MCF 10A (cell line): ENCODE results near the gene TNS3. TPM values are rescaled to one million over a fixed set of nuclear protein-coding genes. Genes with fewer than 3 reads are reported as not detected.

Source experiments
- BruUV-seq: library from RNA; stranded (reverse); fragments of 400-500 nt; replicated peaks from 2 replicates; lab custom pipeline; 2021; lab: Mats Ljungman, UMichigan
- CTCF ChIA-PET: fragments of 300-600 bp; sonication (Branson Sonifier 250); formaldehyde crosslinking; extraction: SDS; loops from one replicate; lab custom pipeline; 2021; ENCODE audit warnings: antibody characterized with exemption, inconsistent platforms; lab: Yijun Ruan, JAX
- POLR2A ChIA-PET: fragments of 300-600, 350-650 bp; sonication (Branson Sonifier 250); formaldehyde crosslinking; extraction: SDS; loops from one replicate; lab custom pipeline; 2020; ENCODE audit warnings: antibody characterized with exemption, inconsistent platforms; lab: Yijun Ruan, JAX
- DNase-seq: peaks from one replicate; pipeline ENCODE4 v3.0.0-alpha.2; 2018; ENCODE audit not compliant: unreplicated experiment
- H3K27ac Mint-ChIP-seq: one replicate; pipeline ENCODE4 v1.8.0; 2022; ENCODE audit warnings: mild to moderate bottlenecking, low read depth, mixed read lengths; ENCODE audit not compliant: unreplicated experiment
- H3K27me3 Mint-ChIP-seq: one replicate; pipeline ENCODE4 v1.8.0; 2022; ENCODE audit warnings: mixed read lengths; ENCODE audit not compliant: insufficient read depth, unreplicated experiment
- H3K36me3 Mint-ChIP-seq: one replicate; pipeline ENCODE4 v1.8.0; 2022; ENCODE audit warnings: mild to moderate bottlenecking, moderate library complexity, mixed read lengths; ENCODE audit not compliant: insufficient read depth, unreplicated experiment
- H3K4me1 Mint-ChIP-seq: one replicate; pipeline ENCODE4 v1.8.0; 2022; ENCODE audit warnings: mixed read lengths; ENCODE audit not compliant: insufficient read depth, unreplicated experiment
- H3K4me3 Mint-ChIP-seq: one replicate; pipeline ENCODE4 v1.8.0; 2022; ENCODE audit warnings: mild to moderate bottlenecking, moderate library complexity, mixed read lengths; ENCODE audit not compliant: unreplicated experiment
- H3K9me3 Mint-ChIP-seq: one replicate; pipeline ENCODE4 v1.8.0; 2022; ENCODE audit warnings: mixed read lengths; ENCODE audit not compliant: unreplicated experiment
- CTCF ChIP-seq: fragments of 200-600 bp; IDR thresholded peaks from one replicate; pipeline ENCODE4 v1.8.0; 2022; ENCODE audit warnings: antibody characterized with exemption, mild to moderate bottlenecking; ENCODE audit not compliant: unreplicated experiment
- intact Hi-C: fragments of 100-400 bp; cut with micrococcal nuclease; formaldehyde crosslinking; loops from 2 replicates; pipeline ENCODE4 v1.14.1; 2022
- total RNA-seq: library from RNA; stranded (reverse); gene quantifications from 2 replicates; pipeline ENCODE4 v1.2.3, GENCODE V29; 2022

Gene TNS3
- total RNA-seq, 1 experiment from 2014 or later = 30.1 TPM

- Mint-ChIP-seq H3K27me3 (no peaks in the 10 kb centered on the region), H3K9me3 (no peaks in the 10 kb centered on the region), H3K4me3 (no peak overlapping the region), H3K36me3 (peaks cover 70% of the 10 kb centered on the region), H3K4me1 (no peaks in the 10 kb centered on the region), H3K27ac (no peak overlapping the region)
- no peak for TF ChIP-seq CTCF
- POLR2A ChIA-PET = no interaction called here
- no peak for DNase-seq
- intact Hi-C loops = no loop called here
- CTCF ChIA-PET = interaction anchor here (1.5 kb wide), 1 partner anchor 148 kb away, joined by 4 read pairs; no protein-coding TSS in a partner anchor
- BruUV-seq = no TSS peak
These were observed 167.3 kb downstream of the TNS3 start for GRCh38 chr7:47414342-47415317.

GRCh38 chr7:47413526-47414341 is 168.2 kb downstream of the TNS3 start:
- Mint-ChIP-seq H3K4me1 (peaks cover 3% of the 10 kb centered on the region), H3K4me3 (no peak overlapping the region), H3K36me3 (peaks cover 73% of the 10 kb centered on the region), H3K9me3 (no peaks in the 10 kb centered on the region), H3K27ac (no peak overlapping the region), H3K27me3 (no peaks in the 10 kb centered on the region)
- no TSS peak for BruUV-seq
- DNase-seq = no peak
- intact Hi-C loops = no loop called here
- TF ChIP-seq CTCF = no peak
- POLR2A ChIA-PET = no interaction called here
- CTCF ChIA-PET = no interaction called here

GRCh38 chr7:47411901-47412300 is 170.0 kb downstream of the TNS3 start:
- no peak overlapping the region for H3K4me3 Mint-ChIP-seq
- no peak overlapping the region for H3K27ac Mint-ChIP-seq

More at GRCh38 chr7:47411901-47412300, 170.0 kb downstream of the TNS3 start:
- Mint-ChIP-seq H3K36me3 (peaks cover 70% of the 10 kb centered on the region), H3K27me3 (no peaks in the 10 kb centered on the region), H3K9me3 (no peaks in the 10 kb centered on the region), H3K4me1 (peaks cover 19% of the 10 kb centered on the region)
- no peak for DNase-seq
- ChIA-PET POLR2A (no interaction called here), CTCF (interaction anchor here (0.6 kb wide), 1 partner anchor 22 kb away, joined by 3 read pairs; no protein-coding TSS in a partner anchor)
- BruUV-seq = no TSS peak
- intact Hi-C loops = no loop called here
- no peak for TF ChIP-seq CTCF
